HG02571 (cell line): Measurements from ENCODE around the gene EMC8.
A peak's percentile ranks its signal among the peaks of the same experiment; 100 is the strongest.

Experiments
- ATAC-seq: cut with Tn5 transposase; IDR thresholded peaks from one replicate; pipeline ENCODE4 v1.9.1; 2021; ENCODE audit warnings: mild to moderate bottlenecking, moderate library complexity; ENCODE audit not compliant: unreplicated experiment

The EMC8 gene

DNA sequence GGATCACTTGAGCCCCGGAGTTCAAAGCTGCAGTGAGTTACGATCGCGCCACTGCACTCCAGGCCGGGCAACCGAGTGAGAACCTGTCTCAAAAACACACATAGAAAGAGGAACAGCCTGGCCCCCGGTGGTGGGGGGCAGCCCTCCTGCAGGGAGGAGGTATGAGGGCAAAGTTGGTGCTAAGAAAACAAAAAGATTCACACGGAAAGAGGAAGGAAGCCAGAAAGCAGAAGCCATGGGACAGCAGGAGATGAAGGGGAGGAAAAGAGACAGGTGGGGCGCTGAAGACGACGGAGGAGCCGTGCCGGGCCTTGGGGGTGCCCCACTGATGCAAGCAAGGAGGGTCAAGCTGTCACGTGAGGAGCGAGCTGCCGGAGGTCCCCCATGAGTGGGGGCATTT, 40.2 kb downstream of the EMC8 start:
- ATAC-seq: no peak

DNA sequence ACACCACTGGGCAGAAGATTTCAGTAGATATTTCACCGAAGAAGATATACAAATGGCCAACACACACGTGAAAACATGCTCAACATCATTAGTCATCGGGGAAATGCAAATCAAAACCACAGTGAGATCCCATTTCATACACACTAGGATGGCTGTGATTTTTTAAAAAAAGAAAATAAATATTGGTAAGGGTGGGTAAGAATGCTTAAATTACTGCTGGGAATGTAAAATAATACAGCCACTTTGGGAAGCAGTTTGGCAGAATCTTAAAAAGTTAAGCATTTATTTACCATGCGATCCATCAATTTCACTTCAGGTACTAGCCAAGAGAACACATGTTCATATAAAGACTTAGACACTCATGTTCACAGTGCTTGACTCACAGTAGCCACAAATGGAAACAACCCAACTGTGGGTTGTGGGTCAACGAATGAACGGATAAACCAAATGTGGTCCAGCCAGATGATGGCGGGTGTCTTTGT, 42.0 kb downstream of the EMC8 start:
- ATAC-seq: no peak

DNA sequence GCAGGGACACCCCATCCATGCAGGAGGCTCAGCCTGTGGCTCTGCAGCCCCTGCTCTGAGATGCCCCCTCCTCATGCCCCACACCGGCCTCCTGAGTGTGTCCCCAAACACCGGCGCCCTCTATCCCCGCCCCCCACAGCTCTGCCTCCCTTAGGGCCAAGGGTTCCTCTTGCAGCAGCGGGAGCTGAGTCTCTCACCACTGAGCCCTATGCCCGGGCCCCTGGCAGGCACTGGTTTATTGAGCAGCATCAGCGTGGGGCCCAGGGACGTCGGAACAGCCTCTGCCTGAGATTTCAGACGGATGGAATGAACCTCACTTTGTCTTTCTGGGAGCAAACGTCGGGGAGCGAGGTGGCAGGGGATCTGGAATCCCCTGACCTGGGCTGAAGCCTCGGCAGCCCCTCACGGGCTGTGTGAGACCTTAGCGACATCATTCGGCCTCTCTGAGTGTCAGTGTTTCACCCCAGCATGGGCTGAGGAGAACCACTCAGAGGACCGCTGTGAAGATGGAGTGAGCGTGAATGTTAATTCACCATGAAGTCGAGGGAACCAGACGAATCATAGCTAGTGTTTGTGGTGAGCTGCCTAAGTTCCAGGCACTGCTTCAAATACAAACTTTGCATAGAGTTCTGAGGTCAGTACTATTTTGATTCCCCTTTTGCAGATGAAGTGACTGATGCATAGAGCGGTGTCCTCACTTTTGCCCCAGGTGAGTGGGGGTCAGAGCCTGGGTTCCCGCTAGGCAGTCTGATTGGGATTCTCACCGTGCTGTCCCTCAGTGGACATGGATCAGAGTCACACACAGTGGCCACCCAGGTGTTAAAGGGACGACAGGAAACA, 43.2 kb downstream of the EMC8 start:
- ATAC-seq: peak; percentile 46

DNA sequence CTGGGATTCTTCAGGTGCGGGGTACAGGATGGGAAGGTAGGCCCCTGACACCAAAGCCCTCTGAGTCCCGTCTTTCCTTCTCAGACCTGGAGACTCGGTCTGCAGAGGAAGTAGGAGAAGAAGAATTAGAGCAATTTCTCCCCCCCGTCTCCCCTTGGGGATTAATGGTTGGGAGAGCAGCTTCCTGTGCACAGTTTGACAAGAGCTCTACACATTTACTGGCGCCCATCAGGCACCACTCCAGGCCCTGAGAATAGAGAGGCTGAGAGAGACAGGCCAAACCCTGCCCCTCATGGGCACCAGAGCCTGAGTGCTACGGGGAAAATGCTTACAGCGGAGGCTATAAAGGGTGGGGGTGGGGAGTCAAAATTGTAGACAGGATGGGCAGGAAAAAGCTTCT, 44.9 kb downstream of the EMC8 start:
- ATAC-seq: no peak

DNA sequence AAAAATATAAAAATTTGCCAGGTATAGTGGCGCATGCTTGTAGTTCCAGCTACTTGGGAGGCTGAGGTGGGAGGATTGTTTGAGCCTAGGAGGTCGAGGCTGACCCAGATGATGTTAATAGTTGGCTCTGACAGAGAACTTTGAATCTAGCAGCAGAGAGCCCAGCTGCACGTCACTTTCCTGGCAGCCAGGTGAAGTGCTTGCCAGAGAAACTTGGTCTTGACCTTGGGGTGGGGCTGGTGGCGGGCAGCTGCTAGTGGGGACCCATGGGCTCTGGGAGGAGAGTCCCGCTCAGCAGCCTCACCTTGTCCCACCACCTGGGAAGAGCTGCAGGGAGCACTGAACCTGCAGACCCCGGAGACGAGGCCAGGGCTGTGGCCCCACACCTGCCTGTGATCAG, 45.4 kb downstream of the EMC8 start:
- ATAC-seq: no peak

DNA sequence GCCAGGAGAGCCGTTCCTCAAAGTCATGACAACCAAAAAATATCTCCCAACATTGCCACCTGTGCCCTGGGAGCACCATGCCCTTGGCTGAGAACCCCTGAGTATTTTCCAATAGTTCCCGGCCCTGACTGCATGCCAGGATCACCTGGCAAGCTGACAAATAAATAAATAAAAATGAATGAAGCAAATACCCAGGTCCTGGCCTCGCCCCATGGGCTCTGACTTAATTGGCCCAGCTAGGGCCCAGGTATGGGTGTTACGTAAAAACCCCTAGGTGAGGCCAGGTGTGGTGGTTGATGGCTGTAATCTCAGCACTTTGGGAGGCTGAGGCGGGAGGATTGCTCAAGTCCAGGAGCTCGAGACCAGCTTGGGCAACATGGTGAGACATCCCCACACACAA, 45.8 kb downstream of the EMC8 start:
- ATAC-seq: no peak

DNA sequence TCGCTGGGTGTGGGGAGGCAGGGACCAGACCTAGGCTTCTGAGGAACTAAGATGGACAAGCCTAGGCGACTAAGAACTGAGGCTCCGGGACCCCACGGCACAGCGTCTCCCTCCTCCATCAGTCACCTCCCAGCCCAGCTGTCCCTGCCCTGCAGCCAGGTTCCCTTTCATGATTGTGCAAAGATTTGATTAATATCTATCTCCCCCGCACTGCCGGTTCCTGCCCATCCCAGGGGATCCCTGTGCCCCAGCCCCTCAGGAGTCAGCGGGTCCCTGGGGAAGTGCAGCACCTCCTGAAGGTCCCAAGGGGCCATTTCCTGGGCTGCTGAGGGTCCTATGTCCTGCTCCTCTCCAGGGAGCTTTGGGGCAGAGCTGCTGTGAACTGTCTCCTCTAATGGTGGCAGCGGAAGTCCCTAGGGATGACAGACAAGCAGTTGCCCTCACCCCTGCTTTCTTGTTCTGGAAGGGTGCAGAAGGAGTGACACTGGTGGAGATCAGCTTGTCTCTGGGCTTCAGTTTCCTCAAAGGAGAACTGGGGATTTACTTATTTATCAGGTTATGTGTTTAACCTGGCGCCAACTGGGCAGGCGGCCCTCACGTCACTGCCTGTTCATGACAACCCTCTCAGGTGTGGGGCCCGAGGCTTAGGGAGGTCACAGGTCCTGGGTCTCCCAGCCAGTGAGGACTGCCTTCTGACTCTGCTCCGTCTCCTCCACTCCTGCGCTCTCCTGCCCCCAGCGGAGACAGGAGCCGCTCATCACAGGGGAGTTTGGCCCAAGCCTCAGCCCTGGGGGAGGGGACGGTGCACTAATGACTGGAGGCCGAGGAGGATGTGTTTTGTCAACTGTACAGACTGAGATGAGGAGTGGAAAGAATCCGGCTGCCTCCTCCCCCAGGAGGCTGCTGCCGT, 46.6 kb downstream of the EMC8 start:
- no peak for ATAC-seq

DNA sequence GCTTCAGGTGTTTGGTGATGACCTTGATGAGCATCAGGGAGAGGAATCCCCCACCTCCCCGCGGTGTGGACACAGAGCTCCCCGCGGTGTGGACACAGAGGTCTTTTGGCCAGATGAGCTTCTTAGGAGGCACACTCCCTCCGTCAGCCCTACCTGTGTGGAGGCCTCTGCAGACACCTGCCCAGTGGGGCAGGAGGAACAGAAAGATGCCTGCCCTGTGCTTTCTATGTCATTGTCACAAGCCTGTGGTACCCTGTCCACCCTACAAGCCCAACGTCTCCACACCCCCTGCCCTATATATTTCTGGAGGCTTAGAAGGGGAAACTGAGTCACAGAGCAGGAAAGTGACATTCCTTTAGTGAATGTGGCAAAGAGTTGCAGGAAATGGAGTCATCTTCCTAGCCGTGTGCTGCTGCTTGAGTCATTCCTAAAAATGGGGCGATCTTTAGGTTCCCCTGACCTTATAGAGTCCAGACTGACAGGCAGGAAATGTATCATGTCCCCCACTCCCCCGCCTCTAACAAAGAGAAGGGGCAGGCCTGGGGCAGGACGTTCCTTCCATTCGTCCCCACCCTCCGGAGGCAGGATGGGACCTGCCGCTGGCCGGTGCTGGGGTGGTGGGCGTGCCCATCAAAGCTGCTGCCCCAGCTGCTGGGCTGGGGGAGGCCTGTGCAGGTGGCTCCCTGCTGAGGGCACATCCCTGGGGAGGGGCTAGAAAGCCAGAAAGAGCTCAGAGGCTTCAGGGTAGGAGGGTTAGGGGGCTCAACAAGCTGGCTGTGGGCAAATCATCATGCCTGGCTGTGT, 47.4 kb downstream of the EMC8 start:
- no peak for ATAC-seq

DNA sequence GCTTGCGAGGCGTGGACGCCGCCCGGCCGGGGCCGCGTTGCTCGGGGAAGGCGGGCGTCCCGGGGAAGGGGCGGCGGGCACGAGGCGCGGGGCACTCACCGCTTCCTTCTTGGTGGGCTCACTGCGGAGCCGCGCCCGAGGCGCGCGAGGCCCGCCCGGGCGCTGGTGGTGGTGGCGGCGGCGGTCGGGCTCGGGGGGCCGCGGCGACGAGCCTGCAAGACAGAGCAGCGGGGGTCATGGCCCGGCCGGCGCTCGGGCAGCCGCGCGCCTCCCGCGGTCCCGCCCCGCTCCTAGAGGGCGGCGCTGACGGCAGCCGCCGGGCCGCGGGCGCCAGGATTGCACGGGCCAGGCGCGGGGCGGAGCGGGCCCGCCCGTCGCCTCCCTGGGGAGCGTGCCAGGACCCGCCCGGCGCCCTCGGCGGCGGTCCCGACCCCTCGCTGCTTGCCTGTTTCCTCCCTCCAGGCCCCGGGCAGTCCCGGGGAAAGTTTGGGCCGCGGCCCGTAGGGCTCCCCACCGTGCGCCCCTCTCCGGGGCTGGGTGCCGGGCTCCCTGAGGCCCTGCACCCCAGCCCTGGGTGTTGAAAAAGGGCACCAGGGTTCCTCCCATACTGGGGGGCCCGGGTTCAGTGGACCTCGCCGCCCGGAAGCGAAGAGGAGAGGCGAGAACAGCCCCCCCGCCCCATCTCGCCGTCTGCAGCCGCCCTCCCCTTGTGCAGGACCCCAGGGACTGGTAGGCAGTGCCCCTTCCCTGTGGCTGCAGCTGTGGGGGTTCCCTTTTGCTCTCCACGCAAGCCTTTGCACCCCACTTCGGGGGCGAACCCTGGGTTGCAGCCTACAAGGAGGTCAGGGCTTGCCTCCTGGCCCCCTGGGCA, 48.3 kb downstream of the EMC8 start, which contains the start of gene C16orf74:
C16orf74 (minus strand) TSS at position 270 of the 871 bp plus-strand sequence. CDS start 15,879 bp downstream, outside the sequence.
- no peak for ATAC-seq

DNA sequence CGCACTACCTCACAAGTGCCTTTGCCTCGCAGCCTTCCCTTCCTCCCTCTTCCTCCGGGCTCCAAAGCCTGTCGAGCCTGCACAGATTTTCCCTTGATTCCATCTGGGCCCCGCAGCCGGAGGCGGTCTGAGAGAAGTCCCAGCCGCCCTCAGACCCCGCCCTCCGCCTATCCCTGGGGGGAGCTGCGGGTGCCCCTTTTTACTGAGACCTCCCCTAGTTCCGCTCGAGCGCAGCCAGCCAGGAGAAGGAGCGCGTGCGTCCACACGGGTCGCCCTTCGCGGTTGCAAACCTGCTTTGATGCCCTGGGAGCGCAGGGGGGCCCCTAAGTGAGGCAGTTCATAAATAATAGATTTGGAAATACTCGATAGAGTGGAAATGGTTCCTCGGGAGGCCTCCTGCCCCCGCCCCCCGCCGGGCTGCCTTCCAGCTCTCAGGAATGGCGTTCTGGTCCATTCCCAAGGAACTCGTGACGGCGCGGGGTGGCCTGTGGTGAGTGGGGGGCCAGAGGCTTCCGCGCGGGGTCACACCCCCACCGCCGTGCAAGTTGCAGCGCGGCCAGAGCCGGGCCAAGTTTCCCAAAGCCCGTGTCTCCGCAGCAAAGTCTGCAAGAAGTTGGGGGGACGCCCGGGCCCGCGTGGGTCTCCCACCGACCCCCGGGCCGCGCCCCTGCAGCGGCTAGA, 49.1 kb downstream of the EMC8 start:
- no peak for ATAC-seq

DNA sequence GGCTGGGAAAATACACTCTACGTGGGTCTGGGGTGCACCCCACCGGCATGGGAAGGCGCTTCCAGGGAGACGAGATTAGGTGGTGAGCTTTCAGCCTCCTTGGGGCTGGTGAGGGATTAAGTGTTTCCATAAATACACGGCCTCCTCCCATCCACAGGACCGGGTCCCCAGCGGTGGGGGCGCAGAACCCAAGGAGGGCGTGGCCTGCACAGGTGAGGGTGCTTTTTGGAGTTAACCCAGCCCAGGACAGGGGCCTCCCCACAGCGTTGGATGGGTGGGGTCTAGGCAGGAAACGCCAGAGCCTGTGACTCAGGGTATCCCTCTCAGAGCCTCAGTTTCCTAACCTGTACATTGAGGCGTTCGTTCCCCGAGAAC, 49.6 kb downstream of the EMC8 start:
- no peak for ATAC-seq

DNA sequence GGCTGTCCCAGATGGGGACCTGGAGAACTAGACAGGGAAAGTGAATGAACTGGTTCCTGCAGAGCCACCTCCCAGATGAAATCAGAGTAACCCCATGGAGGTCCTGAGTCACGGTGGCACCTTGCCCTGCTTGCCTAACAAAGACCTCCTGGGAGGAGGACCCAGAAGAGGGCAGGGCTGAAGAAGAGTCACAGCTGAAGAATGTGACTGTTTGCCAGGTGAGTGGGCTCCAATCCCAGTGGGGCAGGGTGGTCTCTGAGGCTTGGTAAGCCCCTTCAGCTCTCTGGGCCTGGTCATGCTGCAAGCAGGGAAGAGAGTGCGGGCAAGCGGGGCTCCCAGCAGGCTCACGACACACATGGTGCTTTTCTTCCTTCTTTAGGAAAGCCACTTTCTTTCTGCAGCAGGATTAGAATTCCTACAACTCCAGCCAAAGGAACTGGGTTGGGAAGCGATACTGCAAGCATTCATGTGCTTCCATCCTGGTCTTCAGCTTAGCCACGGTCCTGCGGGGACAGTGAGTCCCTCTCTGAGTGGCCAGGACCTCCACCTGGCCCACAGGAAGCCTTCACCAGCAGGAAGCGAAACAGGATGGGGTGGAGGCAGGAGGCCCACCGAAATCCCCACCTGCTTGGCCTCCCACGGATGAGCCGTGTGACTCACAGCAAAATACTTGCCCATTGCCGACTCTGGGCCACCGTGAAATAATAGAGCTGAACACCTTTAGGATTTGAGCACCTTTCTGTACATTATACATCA, 52.7 kb downstream of the EMC8 start:
- ATAC-seq: no peak

DNA sequence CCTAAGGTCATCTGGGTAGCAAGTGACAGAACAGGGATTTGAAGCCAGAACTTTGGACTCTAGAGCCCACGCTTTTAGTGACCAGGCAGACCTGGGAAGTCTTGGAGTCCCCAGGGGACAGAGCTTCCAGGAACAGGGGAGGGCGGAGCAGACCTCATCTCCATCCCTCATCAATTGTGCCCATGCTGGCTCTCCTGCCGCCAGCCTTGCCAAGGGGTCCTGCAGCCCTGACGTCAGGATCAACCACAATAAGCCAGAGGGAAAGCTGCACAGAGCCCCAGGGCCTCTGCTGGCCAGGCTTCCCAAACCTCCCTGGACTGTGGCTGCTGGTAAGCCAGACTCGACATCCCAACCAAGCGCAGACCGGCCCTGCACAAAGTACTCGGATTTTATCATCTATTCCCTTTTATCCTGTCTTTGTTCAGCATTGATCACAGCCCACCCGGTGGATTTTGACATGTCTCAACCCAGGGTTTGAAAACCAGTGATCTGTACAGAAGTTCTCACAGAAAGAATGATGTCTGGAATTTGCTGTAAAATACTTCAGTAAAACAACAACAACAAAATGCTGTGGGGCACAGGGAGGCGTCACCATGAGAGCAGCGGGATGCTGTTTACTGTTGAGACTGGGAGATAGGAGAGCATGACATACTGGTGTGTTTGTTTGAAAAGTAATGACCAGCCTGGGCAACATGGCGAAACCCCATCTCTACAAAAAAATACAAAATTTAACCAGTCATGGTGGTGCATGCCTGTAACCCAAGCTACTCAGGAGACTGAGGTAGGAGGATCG, 60.2 kb downstream of the EMC8 start:
- no peak for ATAC-seq

DNA sequence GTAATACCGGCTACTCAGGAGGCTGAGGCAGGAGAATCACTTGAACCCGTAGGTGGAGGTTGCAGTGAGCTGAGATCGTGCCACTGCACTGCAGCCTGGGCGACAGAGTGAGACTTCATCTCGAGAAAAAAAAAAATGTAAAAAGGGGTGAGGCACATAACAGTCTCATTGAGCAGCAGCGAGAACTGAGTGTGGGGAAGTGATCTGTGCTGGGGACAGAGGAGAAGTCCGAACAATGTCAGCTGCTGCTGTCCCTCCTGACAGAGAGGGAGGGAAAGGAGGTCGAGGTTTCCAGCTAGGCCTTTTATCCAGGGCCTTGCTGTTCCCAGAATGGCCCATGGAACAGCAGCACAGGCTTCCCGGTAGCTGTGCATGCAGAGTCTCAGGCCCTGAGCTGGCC, 62.4 kb downstream of the EMC8 start:
- no peak for ATAC-seq

DNA sequence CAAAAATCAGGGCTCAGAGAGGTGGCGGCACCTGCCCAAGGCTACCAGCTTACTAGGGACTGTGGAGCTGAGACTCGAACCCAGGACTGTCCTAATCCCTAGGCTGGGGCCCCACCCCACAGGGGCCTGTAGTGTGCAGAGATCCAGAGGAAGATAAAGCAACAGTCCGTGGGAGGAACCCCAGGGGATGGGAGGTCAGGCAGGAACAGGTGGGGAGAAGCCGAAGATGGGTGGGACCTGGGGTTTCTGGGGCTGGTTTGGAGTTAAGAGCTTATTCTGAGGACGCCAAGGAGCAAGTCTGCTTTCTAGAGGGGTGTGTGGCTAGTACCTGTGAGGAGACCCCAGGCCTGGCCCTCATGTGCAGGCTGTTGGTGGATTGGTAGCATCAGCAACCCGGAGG, 63.4 kb downstream of the EMC8 start:
- ATAC-seq: no peak

DNA sequence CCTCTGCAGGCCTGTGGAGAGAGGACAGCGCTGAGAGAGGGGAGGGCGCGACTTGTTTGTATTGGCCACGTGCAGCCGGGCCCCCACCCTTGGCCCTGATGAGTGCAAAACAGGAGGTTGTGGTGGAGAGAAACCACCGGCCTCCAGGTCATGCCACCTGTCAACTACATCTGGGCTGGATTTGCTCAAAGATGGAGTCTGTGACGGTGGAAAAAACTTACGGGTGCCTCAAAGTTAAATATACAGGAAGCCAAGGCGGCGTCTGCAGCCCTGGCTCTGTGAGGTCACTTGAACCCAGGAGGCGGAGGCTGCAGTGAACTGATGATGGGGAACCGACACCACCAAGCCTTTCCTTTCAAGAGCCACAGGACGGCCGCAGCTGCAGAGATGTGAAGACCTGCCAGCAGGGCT, 64.1 kb downstream of the EMC8 start:
- ATAC-seq: peak; percentile 53

DNA sequence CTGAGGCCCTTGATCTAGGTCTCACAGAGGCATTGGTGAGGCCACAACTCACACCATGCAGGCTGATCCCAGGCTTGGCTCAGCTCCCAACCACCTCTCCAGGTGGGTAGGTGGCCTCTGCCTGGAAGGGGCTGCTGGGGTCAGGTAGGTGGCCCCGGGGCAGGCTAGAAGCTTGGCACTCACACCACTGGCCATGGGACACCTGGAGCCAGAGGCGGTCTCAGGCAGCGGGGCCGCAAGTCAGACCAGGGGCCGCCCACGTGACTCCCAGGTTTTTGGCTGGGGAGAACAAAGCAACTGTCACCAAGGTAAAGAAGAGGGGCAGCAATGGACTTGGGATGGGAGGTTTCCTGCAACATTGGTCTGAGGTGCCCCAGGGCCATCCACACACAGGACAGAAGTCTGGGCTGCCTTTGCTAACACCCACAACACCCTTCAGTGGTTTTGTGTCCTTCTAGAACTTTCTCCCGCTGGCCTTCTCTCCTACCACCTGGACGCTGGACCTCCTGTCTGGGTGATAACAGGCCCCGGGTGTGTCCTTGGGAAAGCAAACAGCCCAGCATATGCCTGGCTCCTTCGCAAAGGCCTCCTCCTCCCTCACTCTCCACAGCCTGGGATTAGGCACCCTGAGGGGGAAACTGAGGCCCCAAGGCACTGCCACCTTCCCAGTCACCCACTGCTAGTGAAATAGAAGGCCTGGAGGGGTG, 64.9 kb downstream of the EMC8 start:
- no peak for ATAC-seq
